HG03460 (cell line): Measurements from ENCODE around the gene ISLR2.

ENCODE experiments used
- ATAC-seq: cut with Tn5 transposase; IDR thresholded peaks from one replicate; pipeline ENCODE4 v1.9.1; 2021; ENCODE audit not compliant: unreplicated experiment

ISLR2 gene

GRCh38 chr15:74175271-74176191 lies 45.1 kb downstream of the ISLR2 start:
- ATAC-seq = no peak

- ATAC-seq = no peak
These were observed 46.2 kb downstream of the ISLR2 start for GRCh38 chr15:74176262-74177214.

- no peak for ATAC-seq
These were observed 48.1 kb downstream of the ISLR2 start for GRCh38 chr15:74178326-74179100.

- ATAC-seq = no peak
These were observed 48.9 kb downstream of the ISLR2 start for GRCh38 chr15:74179101-74179841.

GRCh38 chr15:74179983-74180880 lies 49.8 kb downstream of the ISLR2 start:
- ATAC-seq = no peak

- no peak for ATAC-seq
These were observed 50.7 kb downstream of the ISLR2 start for GRCh38 chr15:74180881-74181602.

GRCh38 chr15:74182131-74182530 lies 51.7 kb downstream of the ISLR2 start:
- no peak for ATAC-seq

- no peak for ATAC-seq
These were observed 54.3 kb downstream of the ISLR2 start for GRCh38 chr15:74184582-74185091.

- no peak for ATAC-seq
These were observed 55.4 kb downstream of the ISLR2 start for GRCh38 chr15:74185710-74186348.
